ENCODE results near the gene GLIPR1.
"Not testable (repeated sequence)": the region's sequence is repeated elsewhere in the genome, so short reads cannot be mapped to it uniquely, and the experiment has no call there.

The GLIPR1 gene

DNA sequence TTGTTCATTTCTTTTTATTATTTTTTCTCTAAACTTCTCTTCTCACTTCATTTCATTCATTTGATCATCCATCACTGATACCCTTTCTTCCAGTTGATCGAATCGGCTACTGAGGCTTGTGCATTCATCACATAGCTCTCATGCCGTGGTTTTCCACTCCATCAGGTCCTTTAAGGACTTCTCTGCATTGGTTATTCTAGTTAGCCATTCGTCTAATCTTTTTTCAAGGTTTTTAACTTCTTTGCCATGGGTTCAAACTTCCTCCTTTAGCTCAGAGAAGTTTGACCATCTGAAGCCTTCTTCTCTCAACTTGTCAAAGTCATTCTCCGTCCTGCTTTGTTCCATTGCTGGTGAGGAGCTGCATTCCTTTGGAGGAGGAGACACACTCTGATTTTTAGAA lies 41.6 kb downstream of the GLIPR1 start:
- DNase-seq, result not testable (repeated sequence)

DNA sequence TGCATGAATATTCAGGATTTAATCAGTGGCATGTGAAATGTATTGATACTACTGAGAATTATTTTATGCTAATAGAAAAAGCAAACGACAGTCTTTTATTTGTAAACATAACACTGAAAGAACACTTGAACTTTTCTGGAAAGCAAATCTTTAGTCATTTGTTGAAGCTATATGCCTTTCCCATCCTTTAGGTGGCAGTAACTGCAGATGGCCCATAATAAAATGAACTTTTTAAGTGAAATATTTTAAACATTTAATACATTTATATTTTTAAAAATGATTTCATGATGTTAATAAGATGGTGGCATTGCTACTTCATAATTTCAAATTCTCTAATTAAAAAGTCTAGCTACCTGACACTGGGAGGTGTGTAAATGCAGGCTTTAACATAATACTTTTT lies 44.7 kb downstream of the GLIPR1 start:
- no peak for DNase-seq

DNA sequence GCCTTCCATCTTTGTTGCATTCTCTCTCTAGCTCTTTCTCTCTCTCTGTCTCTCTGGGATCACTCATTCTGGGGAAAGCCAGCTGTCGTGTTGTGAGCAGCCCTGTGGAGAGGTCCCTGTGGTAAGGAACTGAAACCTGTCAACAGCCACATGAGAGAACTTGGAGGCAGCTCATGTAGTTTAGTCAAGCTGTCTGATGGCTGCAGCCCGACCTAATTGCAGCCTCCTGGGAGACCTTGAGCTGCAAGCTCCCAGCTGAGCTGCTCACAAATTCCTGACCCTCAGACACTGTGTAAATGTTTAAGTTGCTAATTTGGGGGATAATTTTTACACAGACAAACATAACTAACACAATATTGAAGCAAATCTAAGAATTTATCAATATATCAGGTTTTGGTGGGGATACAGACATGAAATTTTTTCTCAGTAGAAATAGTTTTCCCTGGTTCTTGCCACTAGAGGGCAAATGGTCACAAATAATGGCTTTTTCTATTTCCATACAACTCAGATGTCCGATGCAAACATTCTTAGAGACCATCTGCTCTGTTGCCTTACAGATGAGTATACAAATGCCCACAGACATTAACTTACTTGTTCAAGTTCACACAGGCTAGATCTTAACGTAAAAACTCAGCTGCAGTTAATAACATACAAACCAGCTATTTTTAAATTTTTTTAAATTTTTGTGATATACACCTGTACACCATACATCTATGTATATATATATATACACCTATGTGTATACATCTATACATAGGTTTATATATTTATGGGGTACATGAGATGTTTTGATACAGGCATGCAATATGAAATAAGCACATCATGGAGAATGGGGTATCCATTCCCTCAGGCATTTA lies 46.3 kb downstream of the GLIPR1 start:
- DNase-seq, result peak; percentile 58

DNA sequence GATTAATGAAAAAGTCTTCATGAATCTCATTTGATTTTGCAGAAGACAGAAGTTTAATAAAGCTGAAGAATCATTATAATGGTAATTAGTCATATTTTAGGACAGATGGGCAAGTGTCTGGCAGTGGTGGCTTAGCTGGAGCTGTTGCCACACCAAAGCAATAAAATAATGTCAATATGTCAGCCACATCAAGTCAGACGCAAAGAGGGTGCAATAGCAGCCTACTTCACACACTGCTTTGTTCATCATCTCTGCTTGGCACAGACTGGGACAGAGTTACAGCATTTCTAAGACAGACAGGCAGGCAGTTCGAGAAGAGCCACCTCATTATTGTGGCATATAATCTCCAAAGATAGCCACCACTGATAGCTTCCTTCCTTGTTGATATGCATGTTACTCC lies 47.7 kb downstream of the GLIPR1 start:
- no peak for DNase-seq

DNA sequence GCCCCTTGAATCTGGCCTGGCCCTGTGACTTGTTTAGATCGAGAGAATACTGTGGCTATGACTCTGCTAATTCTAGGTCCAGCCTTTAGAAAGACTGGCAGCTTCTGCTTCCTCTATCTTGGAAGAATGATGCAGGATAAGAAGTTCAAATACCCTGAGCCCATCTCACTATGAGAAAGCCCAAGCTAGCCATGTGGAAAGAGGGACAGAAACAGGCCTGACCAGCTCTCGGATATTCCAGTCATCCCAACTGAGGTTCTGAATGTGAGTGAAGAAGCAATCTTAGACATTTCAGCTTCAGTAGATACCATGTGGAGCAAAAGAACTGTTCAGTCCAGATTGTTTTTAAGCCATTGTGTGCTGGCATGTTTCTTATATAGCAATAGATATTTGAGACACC lies 48.1 kb downstream of the GLIPR1 start:
- no peak for DNase-seq

DNA sequence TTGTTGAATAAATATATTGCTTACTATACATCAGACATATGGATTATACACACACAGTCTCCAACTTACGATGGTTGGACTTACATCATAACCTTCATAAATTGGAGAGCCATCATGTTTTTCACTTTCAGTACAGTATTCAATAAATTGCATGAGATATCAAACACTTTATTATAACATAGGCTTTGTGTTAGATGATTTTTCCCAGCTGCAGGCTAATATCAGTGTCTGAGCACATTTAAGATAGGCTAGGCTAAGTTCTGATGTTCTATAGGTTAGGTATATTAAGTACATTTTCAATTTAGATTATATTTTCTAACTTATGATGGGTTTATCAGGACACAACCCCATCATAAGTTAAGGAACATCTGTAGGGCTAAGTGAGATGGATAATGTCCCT lies 48.8 kb downstream of the GLIPR1 start:
- no peak for DNase-seq

DNA sequence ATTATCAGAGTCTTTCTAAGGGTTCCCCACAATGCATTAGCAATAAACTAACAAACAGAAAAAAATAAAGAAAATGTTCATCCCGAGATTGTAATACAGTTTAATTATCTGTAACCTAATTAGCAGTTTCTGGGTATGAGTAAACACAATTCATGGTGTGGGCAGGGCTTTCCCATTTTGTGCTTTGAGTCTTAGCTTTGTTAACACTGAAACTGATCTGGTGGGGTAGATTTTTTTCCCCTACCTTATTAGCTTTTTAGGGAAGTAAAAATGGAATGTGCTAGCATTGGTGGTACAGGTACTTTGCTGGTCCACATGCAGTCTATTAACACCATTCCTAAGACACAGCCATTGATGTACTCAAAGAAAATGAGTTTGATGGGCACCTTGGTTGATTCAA lies 49.3 kb downstream of the GLIPR1 start:
- DNase-seq, result no peak

DNA sequence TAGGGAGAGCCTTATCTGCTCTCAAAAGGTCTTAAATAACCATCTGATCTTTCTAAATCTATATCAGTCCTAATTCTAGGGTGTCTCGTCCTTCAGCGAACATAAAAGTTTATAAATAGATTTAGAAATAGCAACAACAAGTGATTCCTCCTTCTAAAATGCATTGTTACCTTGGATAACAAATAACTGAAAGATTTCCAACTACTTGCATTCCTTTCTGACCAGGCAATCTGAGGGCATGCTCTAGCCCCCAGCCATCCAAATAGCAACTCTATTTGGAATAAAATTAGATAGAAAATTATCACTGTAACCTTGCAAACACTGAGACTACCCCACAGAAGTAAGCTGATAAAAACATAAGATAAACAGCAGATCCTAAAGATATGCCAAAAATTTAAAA lies 52.7 kb downstream of the GLIPR1 start:
- no peak for DNase-seq

DNA sequence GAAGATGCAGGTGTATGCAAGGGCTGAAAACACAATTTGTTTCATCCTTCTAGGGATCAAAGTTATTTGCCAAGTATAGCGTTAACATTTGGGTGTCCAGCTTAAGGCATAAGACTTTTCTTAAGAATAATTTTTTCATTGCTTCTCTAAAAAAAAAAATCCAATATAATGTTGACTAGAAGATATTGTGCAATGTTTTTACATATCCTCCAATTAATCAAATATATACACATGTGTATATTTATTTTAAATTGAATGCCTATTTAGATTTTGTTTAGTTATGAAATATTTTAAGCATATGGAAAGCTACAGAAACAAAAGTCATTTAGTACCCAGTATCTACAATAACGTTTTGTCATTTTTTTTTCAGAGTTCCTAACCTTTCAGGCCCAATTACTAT lies 59.3 kb downstream of the GLIPR1 start:
- DNase-seq, result no peak

DNA sequence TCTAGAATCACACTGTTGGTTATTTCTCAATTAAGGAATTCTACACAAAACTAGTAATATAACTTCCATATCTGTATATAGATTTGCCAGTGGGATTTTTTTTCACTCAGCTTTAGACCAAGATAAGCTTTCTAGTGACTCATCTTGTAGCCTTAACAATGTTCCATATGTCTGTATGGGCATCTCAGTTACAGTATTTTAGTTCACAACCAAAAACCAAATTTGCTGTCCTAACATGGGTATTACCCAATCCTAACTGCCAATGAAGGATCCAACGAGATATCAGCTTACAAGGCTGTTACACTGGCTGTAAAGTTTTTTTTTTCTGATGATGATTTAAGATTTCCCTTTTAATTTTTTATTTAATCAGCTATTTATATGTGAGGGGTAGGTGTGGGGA lies 62.4 kb downstream of the GLIPR1 start:
- DNase-seq, result no peak

DNA sequence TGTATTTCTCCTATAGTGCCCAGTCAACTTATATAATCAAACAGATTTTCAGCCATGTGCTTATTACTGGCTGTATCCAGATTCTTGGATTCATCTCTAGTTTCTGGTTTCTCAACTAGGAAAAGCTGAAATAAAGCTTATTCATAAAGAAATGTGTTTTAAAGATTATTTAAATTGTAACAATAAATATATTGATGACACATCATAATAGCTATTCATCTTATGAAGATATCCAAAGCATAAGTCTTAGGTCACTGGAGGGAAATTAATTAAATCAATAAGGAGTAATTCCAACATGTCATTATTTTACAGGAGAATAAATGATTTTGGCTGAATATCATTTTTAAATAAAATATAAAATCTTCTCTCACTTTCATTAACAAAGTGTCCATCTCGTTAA lies 63.0 kb downstream of the GLIPR1 start:
- no peak for DNase-seq

DNA sequence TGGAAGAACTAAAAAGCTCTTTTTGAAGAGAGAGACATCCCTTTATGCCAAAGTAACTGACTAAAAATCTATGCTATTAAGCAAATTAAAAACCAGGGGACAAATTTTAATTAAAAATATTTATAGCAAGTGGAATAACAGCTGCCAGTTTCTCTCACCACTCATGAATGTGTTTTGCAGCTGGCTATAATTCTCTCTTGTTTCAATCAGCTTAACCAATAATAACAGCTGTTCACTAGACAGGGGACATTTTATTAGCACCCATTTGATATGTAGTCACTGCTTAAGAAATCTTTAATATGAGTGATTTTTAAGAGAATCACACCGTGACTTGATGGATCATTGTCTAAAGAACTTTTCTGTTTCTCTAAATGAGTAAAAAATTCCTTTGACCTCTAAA lies 65.1 kb downstream of the GLIPR1 start:
- no peak for DNase-seq

DNA sequence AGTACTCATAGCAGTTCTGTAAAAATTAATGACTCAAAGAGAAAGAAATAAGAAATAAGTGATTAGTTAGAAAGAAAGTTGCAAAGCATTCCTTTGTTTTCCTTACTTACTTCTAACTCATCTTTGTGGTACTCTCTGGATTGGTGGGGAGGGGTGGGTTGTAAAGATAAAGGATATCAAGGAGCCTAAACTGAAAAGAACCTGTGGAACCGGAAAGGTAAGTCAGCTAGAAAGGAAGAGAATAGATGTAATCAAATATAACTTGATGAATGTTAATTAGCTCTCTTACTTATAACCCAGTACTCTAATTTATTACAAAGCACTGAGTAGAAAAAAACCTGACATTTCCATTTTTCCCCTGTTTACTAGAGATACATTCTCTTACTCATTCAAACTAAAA lies 68.3 kb downstream of the GLIPR1 start:
- no peak for DNase-seq

DNA sequence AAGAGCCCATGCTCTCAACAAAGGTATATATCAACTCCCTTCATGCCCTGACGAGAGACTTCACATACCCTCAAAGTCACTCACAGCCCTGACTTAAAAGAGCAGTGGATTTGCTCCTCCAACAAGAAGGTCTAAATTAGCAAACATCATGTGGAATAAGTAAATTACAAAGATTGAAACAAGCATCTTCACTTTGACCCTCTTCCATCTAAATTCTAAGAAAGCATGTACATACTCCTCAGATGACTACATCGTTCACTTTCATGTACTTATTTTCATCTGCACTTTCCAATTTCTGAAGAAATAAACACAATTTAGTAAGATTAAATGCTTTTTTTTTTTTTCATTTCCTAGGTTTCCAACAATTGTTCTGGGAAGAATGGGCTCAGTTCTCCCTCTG lies 69.4 kb downstream of the GLIPR1 start:
- DNase-seq, result no peak

DNA sequence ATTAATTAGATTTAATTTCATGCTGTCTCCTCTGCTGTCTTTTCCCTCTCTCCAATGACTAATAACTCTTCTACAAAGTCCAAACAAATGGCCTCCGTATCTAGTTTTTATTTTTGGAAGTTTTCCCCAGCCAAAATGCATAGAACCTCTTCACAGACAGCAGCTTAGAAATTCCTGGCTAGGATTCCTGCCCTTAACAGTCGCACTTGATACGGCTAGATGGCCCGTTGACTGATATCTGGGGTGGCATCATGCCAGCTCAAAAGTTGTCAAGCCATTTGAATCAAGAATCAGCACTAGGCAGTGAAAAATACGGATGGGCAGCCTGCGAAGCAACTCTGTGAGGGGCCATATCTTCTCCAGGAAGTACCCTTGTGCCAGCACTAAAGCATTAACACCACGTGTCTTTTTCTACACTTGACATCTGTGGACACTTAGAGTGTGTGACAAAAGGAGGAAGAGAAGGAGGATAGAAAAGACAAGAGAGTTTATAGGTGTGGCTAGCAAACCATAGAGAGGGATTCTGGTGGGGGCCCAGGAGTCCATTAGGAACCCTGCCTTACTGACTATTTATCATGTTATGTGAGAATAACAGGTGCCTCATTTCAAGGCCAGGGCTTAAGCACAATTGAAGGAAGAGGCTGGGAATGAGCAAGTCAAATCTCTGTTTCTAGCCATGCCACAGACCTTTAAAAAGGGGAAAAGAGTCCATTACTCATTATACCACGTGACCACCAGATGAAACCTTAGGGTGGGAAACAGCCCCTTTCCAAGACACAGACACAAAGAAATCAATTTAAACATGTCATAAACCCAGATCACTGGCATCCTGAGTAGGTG lies 70.1 kb downstream of the GLIPR1 start:
- DNase-seq, result no peak

DNA sequence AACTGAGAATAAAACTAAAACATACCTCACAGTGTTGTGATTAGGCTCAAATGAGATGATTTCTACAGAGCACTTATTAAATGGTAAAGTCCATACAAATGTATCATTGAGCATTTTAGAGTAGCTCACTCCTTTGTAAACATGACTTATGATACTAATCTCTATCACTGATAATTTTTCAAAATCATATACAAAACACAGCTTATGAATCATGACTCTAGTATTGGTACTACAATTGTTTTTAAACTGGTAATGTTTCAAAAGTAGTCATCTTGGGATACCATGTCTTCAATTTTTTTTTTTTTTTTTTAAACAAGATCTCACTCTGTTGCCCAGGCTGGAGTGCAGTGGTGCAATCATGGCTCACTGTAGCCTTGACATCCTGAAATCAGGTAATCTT lies 70.9 kb downstream of the GLIPR1 start:
- no peak for DNase-seq

DNA sequence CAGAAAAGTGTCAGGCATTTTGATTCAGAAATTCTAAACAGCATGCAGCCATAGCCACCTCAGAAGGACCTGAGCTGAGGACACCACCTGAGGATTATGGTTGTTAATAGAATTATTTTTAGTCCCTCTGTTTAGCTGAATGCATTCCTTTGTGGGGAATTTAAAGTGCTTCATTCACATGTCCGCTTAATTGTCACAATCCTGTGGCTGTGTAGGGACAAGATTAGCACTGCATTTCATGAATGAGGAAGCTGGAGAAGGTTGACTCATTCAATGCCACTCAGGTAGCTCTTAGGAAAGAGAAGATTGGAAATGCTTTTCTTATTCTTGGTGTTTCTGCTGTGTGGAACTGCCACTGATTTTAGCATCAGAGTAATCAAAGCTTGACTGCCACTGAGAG lies 72.8 kb downstream of the GLIPR1 start:
- no peak for DNase-seq
